CD4-positive, CD25-positive, alpha-beta regulatory T cell (primary cell): ENCODE data around the gene NEDD4. TPM values are rescaled to one million over a fixed set of nuclear protein-coding genes. Genes with fewer than 3 reads are reported as not detected.

Experiments
- ATAC-seq, 2 donors: fragments of 150-1000 bp; cut with Tn5 transposase; one replicate each; pipeline ENCODE4 v1.10.0; 2021; ENCODE audit warnings: low read depth in 2 of 2, moderate number of reproducible peaks in 2 of 2, moderate library complexity in 1 of 2
- DNase-seq, 3 donors: peaks; one replicate each; pipeline versions ENCODE4 v3.0.0 to v3.0.0-alpha.2; 2012 to 2022; ENCODE audit warnings: mixed read lengths in 1 of 3
- H3K27ac ChIP-seq: one replicate; pipeline ENCODE4 v1.7.0; 2013; ENCODE audit warnings: mild to moderate bottlenecking, low read length; ENCODE audit not compliant: insufficient read depth, poor library complexity, severe bottlenecking
- H3K27me3 ChIP-seq: one replicate; pipeline ENCODE4 v1.7.0; 2013; ENCODE audit warnings: low read length; ENCODE audit not compliant: control insufficient read depth, insufficient read depth
- H3K36me3 ChIP-seq: one replicate; pipeline ENCODE4 v1.7.0; 2013; ENCODE audit warnings: mild to moderate bottlenecking, low read length, moderate library complexity; ENCODE audit not compliant: control insufficient read depth, insufficient read depth
- H3K4me1 ChIP-seq: 2 replicates; pipeline ENCODE4 v1.7.0; 2013; ENCODE audit warnings: mild to moderate bottlenecking, low read length; ENCODE audit not compliant: insufficient read depth, control insufficient read depth, poor library complexity, severe bottlenecking
- H3K4me3 ChIP-seq: one replicate; pipeline ENCODE4 v1.7.0; 2013; ENCODE audit warnings: low read depth, mild to moderate bottlenecking, low read length, moderate library complexity
- H3K9me3 ChIP-seq, 2 experiments: 1 replicate in 1 of 2; 2 replicates in 1 of 2; pipeline ENCODE4 v1.7.0; 2013; ENCODE audit warnings: low read length in 2 of 2, mild to moderate bottlenecking in 1 of 2, moderate library complexity in 1 of 2; ENCODE audit not compliant: control insufficient read depth in 2 of 2
- H3K27ac Mint-ChIP-seq, 3 donors: one replicate each; pipeline ENCODE4 v1.8.0; 2020 to 2022; ENCODE audit warnings: mild to moderate bottlenecking in 3 of 3, mixed read lengths in 3 of 3, moderate library complexity in 2 of 3
- H3K27me3 Mint-ChIP-seq: one replicate; pipeline ENCODE4 v1.8.0; 2022; ENCODE audit warnings: mild to moderate bottlenecking, mixed read lengths
- H3K36me3 Mint-ChIP-seq: one replicate; pipeline ENCODE4 v1.8.0; 2020; ENCODE audit warnings: mixed read lengths
- H3K4me1 Mint-ChIP-seq, 4 donors: one replicate each; pipeline ENCODE4 v1.8.0; 2020 to 2022; ENCODE audit warnings: mixed read lengths in 4 of 4, mild to moderate bottlenecking in 1 of 4
- H3K4me3 Mint-ChIP-seq, 4 donors: one replicate each; pipeline ENCODE4 v1.8.0; 2020 to 2022; ENCODE audit warnings: mild to moderate bottlenecking in 4 of 4, mixed read lengths in 4 of 4, moderate library complexity in 3 of 4
- H3K9me3 Mint-ChIP-seq, 7 donors: one replicate each; pipeline ENCODE4 v1.8.0; 2020 to 2022; ENCODE audit warnings: mixed read lengths in 7 of 7, mild to moderate bottlenecking in 3 of 7, moderate library complexity in 2 of 7
- polyA plus RNA-seq, 4 donors: library from polyadenylated mRNA; unstranded; fragments of 300-500 nt; fragmentation: Illumina TruSeq; gene quantifications; one replicate each; pipeline ENCODE4 v1.2.3, GENCODE V29; 2021
- total RNA-seq: library from RNA; stranded (reverse); gene quantifications from one replicate; pipeline ENCODE4 v1.2.3, GENCODE V29; 2022

Gene NEDD4
- total and polyA plus RNA-seq, 5 donors from 2014 or later, result 2.4 to 10.0 (median 5.6) TPM

DNA sequence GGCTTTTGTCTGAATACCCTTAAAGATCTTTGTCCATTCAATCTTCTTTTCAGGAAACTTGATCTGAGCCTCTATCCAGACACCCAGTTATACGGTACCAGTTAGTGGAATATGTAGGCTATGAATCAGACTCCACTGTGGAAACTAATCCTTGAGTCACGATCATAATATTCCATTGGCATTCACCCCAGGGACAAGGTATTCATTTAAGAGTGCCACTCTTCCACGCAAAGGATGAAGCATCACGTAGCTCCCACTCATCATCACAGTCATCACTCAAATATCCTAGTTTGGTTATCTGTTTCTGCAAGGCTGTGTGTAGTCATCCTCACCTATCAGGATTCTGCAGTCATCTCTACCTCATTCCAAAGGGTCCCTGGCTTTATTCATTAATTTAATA, 85.6 kb downstream of the NEDD4 start:
- Mint-ChIP-seq H3K27ac (no peak overlapping the region), H3K36me3 (no peaks in the 10 kb centered on the region), H3K27me3 (no peaks in the 10 kb centered on the region), H3K4me3 (no peak overlapping the region), H3K4me1 (no peaks in the 10 kb centered on the region), H3K9me3 (no peaks in the 10 kb centered on the region)
- ATAC-seq (no peak), DNase-seq (no peak)
- H3K27me3 ChIP-seq, result no peaks in the 10 kb centered on the region
- no peaks in the 10 kb centered on the region for H3K36me3 ChIP-seq
- no peaks in the 10 kb centered on the region for H3K9me3 ChIP-seq
- H3K4me3 ChIP-seq, result no peak overlapping the region
- no peak overlapping the region for H3K27ac ChIP-seq
- no peaks in the 10 kb centered on the region for H3K4me1 ChIP-seq

DNA sequence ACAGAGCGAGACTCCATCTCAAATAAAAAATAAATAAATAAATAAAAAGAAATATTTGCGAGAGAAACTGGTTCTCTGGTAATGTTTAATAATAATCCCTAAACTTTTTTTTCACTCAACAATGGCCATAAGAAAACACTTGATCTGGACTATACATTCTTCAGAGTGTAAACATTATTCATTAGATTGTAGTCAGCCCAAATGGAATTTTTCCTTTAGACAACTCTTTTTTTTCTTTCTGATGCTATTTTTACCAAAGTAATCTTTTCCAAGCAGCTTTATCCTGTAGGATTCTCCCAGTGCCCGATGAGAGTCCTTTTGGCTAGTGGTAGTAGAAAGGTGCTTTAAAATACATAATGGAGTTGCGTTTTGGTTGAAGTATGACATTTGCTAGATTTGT, 90.4 kb downstream of the NEDD4 start:
- H3K4me3 ChIP-seq, result no peak overlapping the region
- H3K9me3 ChIP-seq, result no peaks in the 10 kb centered on the region
- no peak overlapping the region for H3K4me3 Mint-ChIP-seq
- H3K36me3 ChIP-seq, result no peaks in the 10 kb centered on the region
- H3K27me3 ChIP-seq, result no peaks in the 10 kb centered on the region
- no peaks in the 10 kb centered on the region for H3K27me3 Mint-ChIP-seq
- no peaks in the 10 kb centered on the region for H3K9me3 Mint-ChIP-seq
- DNase-seq, result no peak
- H3K27ac Mint-ChIP-seq, result no peak overlapping the region
- no peaks in the 10 kb centered on the region for H3K36me3 Mint-ChIP-seq
- no peaks in the 10 kb centered on the region for H3K4me1 ChIP-seq
- peaks cover 0 to 5% (median 0%) of the 10 kb centered on the region in 4 donors for H3K4me1 Mint-ChIP-seq
- no peak for ATAC-seq
- H3K27ac ChIP-seq, result no peak overlapping the region

DNA sequence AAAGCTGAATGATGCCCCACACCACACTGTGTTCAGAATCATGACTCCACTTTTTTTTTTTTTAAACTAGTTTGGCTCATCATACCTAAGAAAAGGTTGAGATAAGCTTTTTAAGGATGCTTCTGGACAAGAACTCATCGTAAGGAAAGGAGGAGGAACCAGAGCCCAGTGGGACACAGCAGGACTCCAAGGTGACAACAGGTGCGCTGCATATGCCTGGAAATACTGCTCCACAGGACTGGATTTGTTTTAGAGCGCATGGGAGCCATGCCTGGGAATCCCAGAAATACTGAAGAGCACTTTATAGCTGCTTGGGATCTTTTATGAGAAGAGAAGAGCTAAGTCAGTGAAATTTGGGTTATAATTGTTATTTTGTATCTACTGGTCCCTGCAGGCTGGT, 93.4 kb downstream of the NEDD4 start:
- no peaks in the 10 kb centered on the region for H3K27me3 Mint-ChIP-seq
- no peaks in the 10 kb centered on the region for H3K36me3 Mint-ChIP-seq
- H3K4me1 Mint-ChIP-seq, result peaks cover 2 to 5% (median 4%) of the 10 kb centered on the region in 4 donors
- H3K4me1 ChIP-seq, result no peaks in the 10 kb centered on the region
- no peak overlapping the region for H3K4me3 Mint-ChIP-seq
- ATAC-seq (no peak), DNase-seq (no peak)
- no peaks in the 10 kb centered on the region for H3K27me3 ChIP-seq
- no peak overlapping the region for H3K4me3 ChIP-seq
- H3K9me3 ChIP-seq, result no peaks in the 10 kb centered on the region
- H3K27ac Mint-ChIP-seq, result no peak overlapping the region
- no peaks in the 10 kb centered on the region for H3K36me3 ChIP-seq
- H3K27ac ChIP-seq, result no peak overlapping the region
- no peaks in the 10 kb centered on the region for H3K9me3 Mint-ChIP-seq

DNA sequence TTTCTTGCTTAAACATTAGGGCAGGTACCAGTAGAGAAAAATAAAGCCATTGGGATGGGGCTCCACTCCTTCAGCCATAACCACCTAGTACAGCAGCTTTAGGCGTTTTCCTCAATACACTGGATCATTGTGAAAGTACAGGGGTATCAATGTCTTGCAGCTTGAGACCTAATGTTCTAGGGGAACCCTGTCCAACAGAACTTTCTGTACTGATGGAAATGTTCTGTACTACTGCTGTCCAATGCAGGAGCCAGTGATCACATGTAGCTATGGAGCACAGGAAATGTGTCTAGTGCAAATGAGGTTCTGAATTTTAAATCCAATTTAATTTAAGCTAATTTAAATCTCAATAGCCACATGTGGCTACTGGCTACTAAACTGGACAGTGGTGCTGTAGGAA, 93.9 kb downstream of the NEDD4 start:
- Mint-ChIP-seq H3K27me3 (no peaks in the 10 kb centered on the region), H3K4me3 (no peak overlapping the region), H3K9me3 (no peaks in the 10 kb centered on the region), H3K36me3 (no peaks in the 10 kb centered on the region), H3K27ac (no peak overlapping the region), H3K4me1 (peaks cover 2 to 5% (median 4%) of the 10 kb centered on the region in 4 donors)
- no peaks in the 10 kb centered on the region for H3K9me3 ChIP-seq
- no peak overlapping the region for H3K4me3 ChIP-seq
- ATAC-seq, result no peak
- no peaks in the 10 kb centered on the region for H3K4me1 ChIP-seq
- no peaks in the 10 kb centered on the region for H3K36me3 ChIP-seq
- no peak overlapping the region for H3K27ac ChIP-seq
- no peaks in the 10 kb centered on the region for H3K27me3 ChIP-seq
- no peak for DNase-seq

DNA sequence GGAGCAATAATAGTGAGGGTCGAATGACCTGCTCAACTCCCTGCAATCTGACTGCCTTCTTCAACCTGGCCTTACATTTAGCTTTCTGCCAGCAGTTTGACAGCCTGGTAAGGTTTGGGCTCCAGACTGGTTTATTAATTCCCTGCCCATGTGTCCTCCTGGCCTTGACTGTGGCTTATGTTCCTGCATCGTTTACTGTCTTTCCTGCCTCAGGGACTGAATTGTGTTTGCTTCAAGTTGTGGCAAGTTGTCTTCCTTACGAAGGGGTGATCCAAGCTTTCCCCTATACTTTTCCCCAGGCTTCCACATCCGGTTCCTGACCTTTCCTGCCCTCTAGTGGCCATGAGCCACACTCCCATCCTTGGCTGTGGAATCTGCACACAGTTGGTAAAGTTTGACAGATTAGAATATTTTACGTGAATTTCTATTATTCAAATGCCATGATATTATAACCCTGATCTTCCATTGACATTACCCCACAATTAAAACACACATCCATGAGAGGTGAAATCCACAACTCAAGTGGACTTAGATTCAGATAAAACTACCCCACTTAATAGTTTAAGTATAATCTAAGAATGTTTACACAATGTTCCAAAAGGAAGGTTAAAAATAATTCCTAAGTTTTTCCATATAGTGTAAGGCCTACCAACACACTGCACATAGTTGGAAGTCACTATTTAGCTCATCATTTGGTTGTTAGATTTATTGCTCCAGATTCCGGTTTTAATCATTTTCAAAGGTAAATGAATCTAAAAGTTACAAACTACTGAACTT, 95.7 kb downstream of the NEDD4 start:
- no peak for ATAC-seq

GRCh38 chr15:55894399-55894965, 98.9 kb downstream of the NEDD4 start:
- Histone ChIP-seq H3K4me1 (no peaks in the 10 kb centered on the region), H3K4me3 (no peak overlapping the region), H3K36me3 (no peaks in the 10 kb centered on the region), H3K27me3 (no peaks in the 10 kb centered on the region), H3K9me3 (no peaks in the 10 kb centered on the region), H3K27ac (no peak overlapping the region)
- Mint-ChIP-seq H3K9me3 (no peaks in the 10 kb centered on the region), H3K4me1 (peaks cover 2 to 5% (median 4%) of the 10 kb centered on the region in 4 donors), H3K4me3 (no peak overlapping the region), H3K27ac (no peak overlapping the region), H3K36me3 (no peaks in the 10 kb centered on the region), H3K27me3 (peaks cover 4% of the 10 kb centered on the region)
- DNase-seq (no peak), ATAC-seq (no peak)

More for the DNA sequence above, 95.7 kb downstream of the NEDD4 start:
- H3K27me3 ChIP-seq, result no peaks in the 10 kb centered on the region
- no peaks in the 10 kb centered on the region for H3K9me3 Mint-ChIP-seq
- DNase-seq, result peak in 1 of 3 donors; percentile 7
- H3K4me1 ChIP-seq, result no peaks in the 10 kb centered on the region
- no peak overlapping the region for H3K4me3 ChIP-seq
- no peaks in the 10 kb centered on the region for H3K36me3 ChIP-seq
- H3K27me3 Mint-ChIP-seq, result no peaks in the 10 kb centered on the region
- H3K27ac Mint-ChIP-seq, result no peak overlapping the region
- H3K4me1 Mint-ChIP-seq, result peaks cover 2 to 5% (median 4%) of the 10 kb centered on the region in 4 donors
- H3K4me3 Mint-ChIP-seq, result no peak overlapping the region
- no peaks in the 10 kb centered on the region for H3K9me3 ChIP-seq
- H3K36me3 Mint-ChIP-seq, result no peaks in the 10 kb centered on the region
- H3K27ac ChIP-seq, result no peak overlapping the region

DNA sequence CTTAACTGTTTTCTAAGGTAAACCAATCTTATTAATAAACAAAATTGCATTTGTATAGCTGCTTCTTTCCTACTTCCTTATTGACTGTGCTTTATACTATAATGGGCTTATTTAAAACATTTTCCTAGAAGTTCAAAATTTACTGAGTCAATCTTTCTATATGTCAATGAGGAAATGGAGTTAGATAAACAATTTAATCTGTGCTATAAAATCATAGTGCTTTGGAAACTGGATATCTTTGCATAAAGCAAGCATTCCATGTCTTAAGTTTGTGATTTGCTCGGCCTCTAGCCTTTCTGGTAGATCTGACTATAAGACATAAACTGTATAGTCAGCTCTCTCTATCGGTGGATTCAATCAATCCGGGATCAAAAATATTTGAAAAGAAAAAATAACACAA, 99.6 kb downstream of the NEDD4 start:
- Histone ChIP-seq H3K4me3 (no peak overlapping the region), H3K27me3 (no peaks in the 10 kb centered on the region), H3K4me1 (no peaks in the 10 kb centered on the region), H3K27ac (no peak overlapping the region), H3K9me3 (no peaks in the 10 kb centered on the region), H3K36me3 (no peaks in the 10 kb centered on the region)
- H3K36me3 Mint-ChIP-seq, result no peaks in the 10 kb centered on the region
- no peak for ATAC-seq
- peaks cover 0 to 5% (median 0%) of the 10 kb centered on the region in 7 donors for H3K9me3 Mint-ChIP-seq
- H3K4me3 Mint-ChIP-seq, result no peak overlapping the region
- DNase-seq, result no peak
- H3K27me3 Mint-ChIP-seq, result peaks cover 4% of the 10 kb centered on the region
- H3K27ac Mint-ChIP-seq, result no peak overlapping the region
- H3K4me1 Mint-ChIP-seq, result peaks cover under 1 to 5% (median 3%) of the 10 kb centered on the region in 4 donors

GRCh38 chr15:55891196-55891595, 102.2 kb downstream of the NEDD4 start:
- Histone ChIP-seq H3K27ac (no peak overlapping the region), H3K4me1 (no peaks in the 10 kb centered on the region), H3K9me3 (no peaks in the 10 kb centered on the region), H3K36me3 (no peaks in the 10 kb centered on the region), H3K4me3 (no peak overlapping the region), H3K27me3 (no peaks in the 10 kb centered on the region)
- no peak for ATAC-seq
- Mint-ChIP-seq H3K27me3 (peaks cover 8% of the 10 kb centered on the region), H3K36me3 (no peaks in the 10 kb centered on the region), H3K4me3 (no peak overlapping the region), H3K27ac (no peak overlapping the region), H3K4me1 (peaks cover 0 to 5% (median 3%) of the 10 kb centered on the region in 4 donors), H3K9me3 (peaks cover 0 to 12% (median 3%) of the 10 kb centered on the region in 7 donors)
- no peak for DNase-seq
